OCI-LY7 (cell line): ENCODE results near the gene CACNA2D4.

Source experiments
- EZH2phosphoT487 ChIP-seq: fragments of 200-600 bp; sonication (generic); IDR thresholded peaks from 2 replicates; pipeline ENCODE4 v1.6.1; 2018; ENCODE audit warnings: low read depth, borderline replicate concordance, mild to moderate bottlenecking, mixed run types, antibody characterized with exemption, low read length, moderate library complexity, mixed read lengths
- TF ChIP-seq, protein P1 (sequence below): fragments of 200-600 bp; sonication (generic); conservative IDR thresholded peaks from 2 replicates; pipeline ENCODE4 v1.5.1; 2014; ENCODE audit warnings: mild to moderate bottlenecking, antibody characterized with exemption, low read length, moderate library complexity, mixed read lengths

GRCh38 chr12:1797991-1798640 lies 120.3 kb downstream of the CACNA2D4 start:
- TF ChIP-seq, protein P1, sequence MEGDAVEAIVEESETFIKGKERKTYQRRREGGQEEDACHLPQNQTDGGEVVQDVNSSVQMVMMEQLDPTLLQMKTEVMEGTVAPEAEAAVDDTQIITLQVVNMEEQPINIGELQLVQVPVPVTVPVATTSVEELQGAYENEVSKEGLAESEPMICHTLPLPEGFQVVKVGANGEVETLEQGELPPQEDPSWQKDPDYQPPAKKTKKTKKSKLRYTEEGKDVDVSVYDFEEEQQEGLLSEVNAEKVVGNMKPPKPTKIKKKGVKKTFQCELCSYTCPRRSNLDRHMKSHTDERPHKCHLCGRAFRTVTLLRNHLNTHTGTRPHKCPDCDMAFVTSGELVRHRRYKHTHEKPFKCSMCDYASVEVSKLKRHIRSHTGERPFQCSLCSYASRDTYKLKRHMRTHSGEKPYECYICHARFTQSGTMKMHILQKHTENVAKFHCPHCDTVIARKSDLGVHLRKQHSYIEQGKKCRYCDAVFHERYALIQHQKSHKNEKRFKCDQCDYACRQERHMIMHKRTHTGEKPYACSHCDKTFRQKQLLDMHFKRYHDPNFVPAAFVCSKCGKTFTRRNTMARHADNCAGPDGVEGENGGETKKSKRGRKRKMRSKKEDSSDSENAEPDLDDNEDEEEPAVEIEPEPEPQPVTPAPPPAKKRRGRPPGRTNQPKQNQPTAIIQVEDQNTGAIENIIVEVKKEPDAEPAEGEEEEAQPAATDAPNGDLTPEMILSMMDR = no peak
- TF ChIP-seq EZH2phosphoT487 = no peak
